SU-DHL-6 (cell line): ENCODE measurements around the gene FYCO1.

Experiments
- CTCF ChIP-seq: fragments of 200-600 bp; sonication (generic); IDR thresholded peaks from one replicate; pipeline ENCODE4 v1.5.1; 2017; ENCODE audit warnings: antibody characterized with exemption, mild to moderate bottlenecking, low read length, moderate library complexity; ENCODE audit not compliant: insufficient read depth, poor library complexity, severe bottlenecking
- EZH2phosphoT487 ChIP-seq: fragments of 200-600 bp; sonication (generic), shearing (Covaris generic); conservative IDR thresholded peaks from 2 replicates; pipeline ENCODE4 v1.6.1; 2018; ENCODE audit warnings: mild to moderate bottlenecking, antibody characterized with exemption, low read length, moderate library complexity, mixed read lengths

- TF ChIP-seq CTCF = no peak
- TF ChIP-seq EZH2phosphoT487 = no peak
Measured at GRCh38 chr3:46006238-46007032, 10.8 kb upstream of the FYCO1 start.
